ENCODE measurements around the gene TASL. TPM values are rescaled to one million over a fixed set of nuclear protein-coding genes. Genes with fewer than 3 reads are reported as not detected.
"Not testable (repeated sequence)": the region's sequence is repeated elsewhere in the genome, so short reads cannot be mapped to it uniquely, and the experiment has no call there.

TASL gene
- total RNA-seq, 1 experiment from 2014 or later: not detected

DNA sequence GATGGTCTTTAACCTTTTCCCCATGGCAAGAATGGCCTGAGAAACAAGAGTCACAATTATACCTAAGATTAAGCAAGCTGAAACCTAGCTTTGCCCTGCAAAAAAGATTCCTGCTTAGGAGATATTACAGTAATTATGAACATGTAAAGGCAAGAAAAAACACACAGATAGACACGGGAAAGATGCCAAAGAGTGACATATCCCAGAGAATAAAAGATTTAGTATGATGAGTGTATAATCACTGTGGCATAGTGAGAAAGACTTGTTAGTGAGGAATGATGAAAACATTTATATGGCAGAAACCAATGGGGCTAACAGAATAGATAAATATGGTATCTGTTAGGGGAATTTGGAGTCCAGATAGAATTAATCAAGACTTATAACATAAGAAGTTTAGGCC, 29.6 kb upstream of the TASL start:
- intact Hi-C loops (cut with micrococcal nuclease; ENCODE audit: unreplicated experiment): no loop called here
- TF ChIP-seq SIN3A (IDR thresholded peaks at IDR 0.05; ENCODE audit: borderline replicate concordance, insufficient read depth, low read depth, low read length) (no peak), TCF7L2 (IDR thresholded peaks at IDR 0.05; ENCODE audit: low read depth, low read length) (no peak), POLR2AphosphoS5 (IDR thresholded peaks at IDR 0.05; ENCODE audit: low read depth, low read length) (no peak)
- TF ChIP-seq, protein P1, sequence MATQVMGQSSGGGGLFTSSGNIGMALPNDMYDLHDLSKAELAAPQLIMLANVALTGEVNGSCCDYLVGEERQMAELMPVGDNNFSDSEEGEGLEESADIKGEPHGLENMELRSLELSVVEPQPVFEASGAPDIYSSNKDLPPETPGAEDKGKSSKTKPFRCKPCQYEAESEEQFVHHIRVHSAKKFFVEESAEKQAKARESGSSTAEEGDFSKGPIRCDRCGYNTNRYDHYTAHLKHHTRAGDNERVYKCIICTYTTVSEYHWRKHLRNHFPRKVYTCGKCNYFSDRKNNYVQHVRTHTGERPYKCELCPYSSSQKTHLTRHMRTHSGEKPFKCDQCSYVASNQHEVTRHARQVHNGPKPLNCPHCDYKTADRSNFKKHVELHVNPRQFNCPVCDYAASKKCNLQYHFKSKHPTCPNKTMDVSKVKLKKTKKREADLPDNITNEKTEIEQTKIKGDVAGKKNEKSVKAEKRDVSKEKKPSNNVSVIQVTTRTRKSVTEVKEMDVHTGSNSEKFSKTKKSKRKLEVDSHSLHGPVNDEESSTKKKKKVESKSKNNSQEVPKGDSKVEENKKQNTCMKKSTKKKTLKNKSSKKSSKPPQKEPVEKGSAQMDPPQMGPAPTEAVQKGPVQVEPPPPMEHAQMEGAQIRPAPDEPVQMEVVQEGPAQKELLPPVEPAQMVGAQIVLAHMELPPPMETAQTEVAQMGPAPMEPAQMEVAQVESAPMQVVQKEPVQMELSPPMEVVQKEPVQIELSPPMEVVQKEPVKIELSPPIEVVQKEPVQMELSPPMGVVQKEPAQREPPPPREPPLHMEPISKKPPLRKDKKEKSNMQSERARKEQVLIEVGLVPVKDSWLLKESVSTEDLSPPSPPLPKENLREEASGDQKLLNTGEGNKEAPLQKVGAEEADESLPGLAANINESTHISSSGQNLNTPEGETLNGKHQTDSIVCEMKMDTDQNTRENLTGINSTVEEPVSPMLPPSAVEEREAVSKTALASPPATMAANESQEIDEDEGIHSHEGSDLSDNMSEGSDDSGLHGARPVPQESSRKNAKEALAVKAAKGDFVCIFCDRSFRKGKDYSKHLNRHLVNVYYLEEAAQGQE (IDR thresholded peaks at IDR 0.05; ENCODE audit: insufficient read depth in 1 of 2, low read depth in 2 of 2, low read length in 1 of 2): no peak
- TF ChIP-seq, protein P2, sequence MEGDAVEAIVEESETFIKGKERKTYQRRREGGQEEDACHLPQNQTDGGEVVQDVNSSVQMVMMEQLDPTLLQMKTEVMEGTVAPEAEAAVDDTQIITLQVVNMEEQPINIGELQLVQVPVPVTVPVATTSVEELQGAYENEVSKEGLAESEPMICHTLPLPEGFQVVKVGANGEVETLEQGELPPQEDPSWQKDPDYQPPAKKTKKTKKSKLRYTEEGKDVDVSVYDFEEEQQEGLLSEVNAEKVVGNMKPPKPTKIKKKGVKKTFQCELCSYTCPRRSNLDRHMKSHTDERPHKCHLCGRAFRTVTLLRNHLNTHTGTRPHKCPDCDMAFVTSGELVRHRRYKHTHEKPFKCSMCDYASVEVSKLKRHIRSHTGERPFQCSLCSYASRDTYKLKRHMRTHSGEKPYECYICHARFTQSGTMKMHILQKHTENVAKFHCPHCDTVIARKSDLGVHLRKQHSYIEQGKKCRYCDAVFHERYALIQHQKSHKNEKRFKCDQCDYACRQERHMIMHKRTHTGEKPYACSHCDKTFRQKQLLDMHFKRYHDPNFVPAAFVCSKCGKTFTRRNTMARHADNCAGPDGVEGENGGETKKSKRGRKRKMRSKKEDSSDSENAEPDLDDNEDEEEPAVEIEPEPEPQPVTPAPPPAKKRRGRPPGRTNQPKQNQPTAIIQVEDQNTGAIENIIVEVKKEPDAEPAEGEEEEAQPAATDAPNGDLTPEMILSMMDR (IDR thresholded peaks at IDR 0.05): no peak
- DNase-seq (ENCODE audit: low read depth, low spot score) (no peak), ATAC-seq (no peak)
- CTCF ChIA-PET: no interaction called here
- no peaks in the 10 kb centered on the region for H3K4me1 ChIP-seq (ENCODE audit: control insufficient read depth, insufficient read depth, low read length)
- H3K36me3 ChIP-seq (ENCODE audit: control insufficient read depth, insufficient read depth, low read length): no peaks in the 10 kb centered on the region
- H3K9me3 ChIP-seq (ENCODE audit: control insufficient read depth, insufficient read depth, low read depth, low read length): no peaks in the 10 kb centered on the region
- no peaks in the 10 kb centered on the region for H3K27me3 ChIP-seq (ENCODE audit: control insufficient read depth, insufficient read depth, low read length)
- POLR2A ChIA-PET: no interaction called here
- no peak overlapping the region for H3K4me3 ChIP-seq (ENCODE audit: low read depth in 2 of 2, low read length in 2 of 2)
- in situ Hi-C loops (cut with HindIII; ENCODE audit: low pct_unique_long_range_greater_than_20kb, low sequenced_read_pairs): no loop called here
- BruUV-seq (replicated peaks): no TSS peak
- H3K27ac ChIP-seq (ENCODE audit: low read length): no peak overlapping the region

- POLR2A ChIA-PET; CTCF ChIA-PET; H3K27me3 ChIP-seq (ENCODE audit: control insufficient read depth, insufficient read depth, low read length); intact Hi-C loops (cut with micrococcal nuclease; ENCODE audit: unreplicated experiment); H3K27ac ChIP-seq (ENCODE audit: low read length); H3K4me3 ChIP-seq (ENCODE audit: low read depth in 2 of 2, low read length in 2 of 2); H3K9me3 ChIP-seq (ENCODE audit: control insufficient read depth, insufficient read depth, low read depth, low read length); DNase-seq (ENCODE audit: low read depth, low spot score); BruUV-seq (replicated peaks); H3K36me3 ChIP-seq (ENCODE audit: control insufficient read depth, insufficient read depth, low read length); in situ Hi-C loops (cut with HindIII; ENCODE audit: low pct_unique_long_range_greater_than_20kb, low sequenced_read_pairs); H3K4me1 ChIP-seq (ENCODE audit: control insufficient read depth, insufficient read depth, low read length); ATAC-seq: not testable (repeated sequence)
Observed at GRCh38 chrX:30600269-30601176, 23.0 kb upstream of the TASL start.

All from Panc1 (cell line).